Gastrocnemius medialis (tissue), 4 donors: ENCODE results near the gene CPTP. TPM values are rescaled to one million over a fixed set of nuclear protein-coding genes. Genes with fewer than 3 reads are reported as not detected.

Experiments used
- ATAC-seq, 2 donors: fragments of 150-250 bp; one replicate each; pipeline ENCODE4 v1.9.1; 2016
- DNase-seq, 2 donors: peaks; one replicate each; pipeline ENCODE4 v3.0.0-alpha.2; 2019
- H3K27ac ChIP-seq, 4 donors: fragments of 200-600 bp; sonication (generic); 1 replicate in 1 of 4; 2 replicates in 3 of 4; pipeline ENCODE4 v1.5.1; 2016 to 2018; ENCODE audit warnings: mild to moderate bottlenecking in 2 of 4, moderate library complexity in 1 of 4
- H3K27me3 ChIP-seq, 3 donors: fragments of 200-600 bp; sonication (generic) in 2 of 3; 1 replicate in 1 of 3; 2 replicates in 2 of 3; pipeline versions ENCODE4 v1.5.1 to v1.6.0; 2016 to 2019; ENCODE audit warnings: mild to moderate bottlenecking in 1 of 3, moderate library complexity in 1 of 3
- H3K36me3 ChIP-seq, 2 donors: fragments of 200-600 bp; sonication (generic) in 1 of 2; one replicate each; pipeline ENCODE4 v1.5.1; 2017 to 2018
- H3K4me1 ChIP-seq, 2 donors: fragments of 200-600 bp; sonication (generic) in 1 of 2; one replicate each; pipeline ENCODE4 v1.5.1; 2016 to 2017; ENCODE audit warnings: mild to moderate bottlenecking in 2 of 2
- H3K4me3 ChIP-seq, 4 donors: fragments of 200-600 bp; sonication (generic) in 3 of 4; 1 replicate in 1 of 4; 2 replicates in 3 of 4; pipeline ENCODE4 v1.5.1; 2016 to 2019; ENCODE audit warnings: mild to moderate bottlenecking in 2 of 4
- H3K9me3 ChIP-seq, 3 donors: fragments of 200-600 bp; sonication (generic) in 2 of 3; 1 replicate in 1 of 3; 2 replicates in 2 of 3; pipeline ENCODE4 v1.5.1; 2016 to 2019
- POLR2A ChIP-seq, 2 donors: fragments of 450-650 bp; IDR thresholded peaks; one replicate each; pipeline ENCODE4 v1.6.1; 2017; ENCODE audit warnings: antibody characterized with exemption in 2 of 2, mild to moderate bottlenecking in 2 of 2, moderate library complexity in 2 of 2
- in situ Hi-C, 4 donors: fragments of 200-750 bp; cut with MboI; loops; one replicate each; pipeline versions ENCODE4 v1.15.0 to v1.8.0; 2017; ENCODE audit warnings: low sequenced_read_pairs in 4 of 4
- intact Hi-C: fragments of 100-400 bp; cut with DNase I; formaldehyde crosslinking; loops from one replicate; pipeline ENCODE4 v1.15.1; 2023; ENCODE audit warnings: low total_unique reads
- total RNA-seq, 4 donors: library from RNA; depleted of rRNA; stranded (reverse); fragments of >200 nt; gene quantifications; one replicate each; pipeline versions ENCODE4 v1.1.0 to v1.2.3, GENCODE V29; 2016
- TF ChIP-seq, protein P1 (sequence below), 5 experiments: fragments of 450-650 bp in 3 of 5; fragments of 200-600 bp in 2 of 5; sonication (generic) in 2 of 5; IDR thresholded peaks in 4 of 5; conservative IDR thresholded peaks in 1 of 5; 1 replicate in 4 of 5; 2 replicates in 1 of 5; pipeline ENCODE4 v1.5.1; 2016 to 2019; ENCODE audit warnings: antibody characterized with exemption in 5 of 5, mild to moderate bottlenecking in 3 of 5, moderate library complexity in 3 of 5

The CPTP gene
- total RNA-seq, 4 donors from 2014 or later, result 22.7 to 64.9 (median 34.0) TPM

DNA sequence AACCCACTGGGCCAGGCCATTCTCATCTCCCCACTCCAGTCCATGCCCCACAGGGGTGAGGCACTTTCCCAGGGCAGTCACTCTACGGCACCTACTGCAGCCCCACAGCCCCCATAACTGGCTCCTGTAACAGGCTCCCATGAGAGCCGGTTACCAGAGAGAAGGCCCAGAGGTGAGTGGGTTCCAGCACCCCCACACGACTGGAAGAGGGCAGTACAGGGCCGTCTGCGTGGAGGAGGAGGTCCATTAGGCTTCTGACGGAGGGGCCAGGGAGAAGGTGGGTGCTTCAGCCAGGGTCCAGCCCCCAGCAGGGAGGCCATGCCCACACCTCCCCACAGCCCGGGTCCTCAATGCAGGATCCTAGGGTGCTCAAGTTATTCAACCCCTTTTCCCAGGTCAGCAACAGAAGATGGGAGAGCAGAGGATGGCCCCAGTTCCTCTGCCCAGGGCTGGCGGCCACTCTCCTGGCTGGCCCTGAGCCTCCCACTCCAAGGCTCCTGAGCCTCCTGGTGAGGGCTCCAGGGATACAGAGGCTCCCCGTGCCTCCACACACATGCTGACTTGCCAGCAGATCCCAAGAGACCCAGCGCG is 18.4 kb upstream of the CPTP start:
- Histone ChIP-seq H3K9me3 (no peaks in the 10 kb centered on the region), H3K36me3 (peaks cover 0 to 2% of the 10 kb centered on the region in 2 donors), H3K27ac (peak overlapping the region; percentile 58 to 71 (median 67)), H3K4me1 (peaks cover 38 to 46% of the 10 kb centered on the region in 2 donors), H3K27me3 (no peaks in the 10 kb centered on the region), H3K4me3 (peak overlapping the region; percentile 57 to 92 (median 74))
- in situ Hi-C loops, result no loop called here
- no peak for DNase-seq
- ATAC-seq, result no peak
- intact Hi-C loops, result loop anchor here (2.0 kb wide), 1 partner anchor 33 kb away; the partner anchor contains the start of gene UBE2J2
- TF ChIP-seq, protein P1, sequence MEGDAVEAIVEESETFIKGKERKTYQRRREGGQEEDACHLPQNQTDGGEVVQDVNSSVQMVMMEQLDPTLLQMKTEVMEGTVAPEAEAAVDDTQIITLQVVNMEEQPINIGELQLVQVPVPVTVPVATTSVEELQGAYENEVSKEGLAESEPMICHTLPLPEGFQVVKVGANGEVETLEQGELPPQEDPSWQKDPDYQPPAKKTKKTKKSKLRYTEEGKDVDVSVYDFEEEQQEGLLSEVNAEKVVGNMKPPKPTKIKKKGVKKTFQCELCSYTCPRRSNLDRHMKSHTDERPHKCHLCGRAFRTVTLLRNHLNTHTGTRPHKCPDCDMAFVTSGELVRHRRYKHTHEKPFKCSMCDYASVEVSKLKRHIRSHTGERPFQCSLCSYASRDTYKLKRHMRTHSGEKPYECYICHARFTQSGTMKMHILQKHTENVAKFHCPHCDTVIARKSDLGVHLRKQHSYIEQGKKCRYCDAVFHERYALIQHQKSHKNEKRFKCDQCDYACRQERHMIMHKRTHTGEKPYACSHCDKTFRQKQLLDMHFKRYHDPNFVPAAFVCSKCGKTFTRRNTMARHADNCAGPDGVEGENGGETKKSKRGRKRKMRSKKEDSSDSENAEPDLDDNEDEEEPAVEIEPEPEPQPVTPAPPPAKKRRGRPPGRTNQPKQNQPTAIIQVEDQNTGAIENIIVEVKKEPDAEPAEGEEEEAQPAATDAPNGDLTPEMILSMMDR (IDR thresholded peaks at IDR 0.05 in 4 of 5, conservative IDR thresholded peaks at IDR 0.05 in 1 of 5), result no peak
- no peak for TF ChIP-seq POLR2A (IDR thresholded peaks at IDR 0.05)

- DNase-seq (no peak), ATAC-seq (no peak)
- Histone ChIP-seq H3K27me3 (no peaks in the 10 kb centered on the region), H3K36me3 (peaks cover 0 to 8% of the 10 kb centered on the region in 2 donors), H3K4me3 (peak overlapping the region; percentile 57 to 92 (median 74)), H3K4me1 (peaks cover 38 to 46% of the 10 kb centered on the region in 2 donors), H3K27ac (peak overlapping the region; percentile 88 to 100 (median 96)), H3K9me3 (no peaks in the 10 kb centered on the region)
- no peak for TF ChIP-seq POLR2A (IDR thresholded peaks at IDR 0.05)
- TF ChIP-seq, protein P1 (IDR thresholded peaks at IDR 0.05 in 4 of 5, conservative IDR thresholded peaks at IDR 0.05 in 1 of 5), result no peak
- intact Hi-C loops, result loop anchor here (2.0 kb wide), 1 partner anchor 34 kb away; the partner anchor contains the start of gene UBE2J2
- in situ Hi-C loops, result no loop called here
Observed at GRCh38 chr1:1306661-1307260, 17.8 kb upstream of the CPTP start.

DNA sequence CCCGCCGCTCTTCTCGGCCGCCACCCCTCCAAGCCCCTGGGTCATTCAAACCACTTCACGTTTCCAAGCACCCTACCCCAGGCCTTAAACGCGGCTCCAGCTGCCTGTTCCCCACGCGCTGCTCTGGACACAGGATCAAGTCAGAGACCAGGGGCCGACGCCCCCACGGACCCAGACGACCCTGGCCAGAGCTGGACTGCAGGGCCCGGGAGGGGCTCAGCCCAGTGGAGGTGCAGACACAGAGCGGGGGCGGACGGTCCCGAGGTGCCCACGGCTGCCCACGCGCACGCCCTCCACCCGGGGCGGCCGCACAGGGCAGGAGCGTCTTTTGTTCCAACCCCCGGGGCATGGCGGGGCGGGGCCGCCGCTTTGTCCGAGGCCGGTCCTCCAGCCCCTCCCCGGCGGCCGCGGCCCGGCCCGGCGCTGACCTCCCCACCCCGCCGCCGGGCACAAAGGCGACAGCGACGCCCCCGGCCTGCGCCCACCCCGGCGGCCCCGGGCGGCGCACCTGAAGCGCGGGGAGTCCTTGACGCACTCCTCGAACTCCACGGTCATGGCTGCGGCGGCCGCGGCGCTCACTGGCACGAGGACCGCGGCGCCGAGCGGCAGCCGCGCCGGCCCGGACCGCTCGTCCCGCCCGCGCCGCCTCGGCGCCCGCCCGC is 17.2 kb upstream of the CPTP start:
- Histone ChIP-seq H3K4me3 (peak overlapping the region; percentile 57 to 92 (median 74)), H3K4me1 (peaks cover 38 to 46% of the 10 kb centered on the region in 2 donors), H3K27ac (peak overlapping the region; percentile 88 to 100 (median 96)), H3K9me3 (no peaks in the 10 kb centered on the region), H3K27me3 (no peaks in the 10 kb centered on the region), H3K36me3 (peaks cover 0 to 11% of the 10 kb centered on the region in 2 donors)
- peak; percentile 15 to 16 for ATAC-seq
- TF ChIP-seq, protein P1 (IDR thresholded peaks at IDR 0.05 in 4 of 5, conservative IDR thresholded peaks at IDR 0.05 in 1 of 5), result no peak
- peak; percentile 66 to 74 for TF ChIP-seq POLR2A (IDR thresholded peaks at IDR 0.05)
- intact Hi-C loops, result loop anchor here (2.0 kb wide), 1 partner anchor 35 kb away; the partner anchor contains the start of gene UBE2J2
- in situ Hi-C loops, result no loop called here
- DNase-seq, result no peak

DNA sequence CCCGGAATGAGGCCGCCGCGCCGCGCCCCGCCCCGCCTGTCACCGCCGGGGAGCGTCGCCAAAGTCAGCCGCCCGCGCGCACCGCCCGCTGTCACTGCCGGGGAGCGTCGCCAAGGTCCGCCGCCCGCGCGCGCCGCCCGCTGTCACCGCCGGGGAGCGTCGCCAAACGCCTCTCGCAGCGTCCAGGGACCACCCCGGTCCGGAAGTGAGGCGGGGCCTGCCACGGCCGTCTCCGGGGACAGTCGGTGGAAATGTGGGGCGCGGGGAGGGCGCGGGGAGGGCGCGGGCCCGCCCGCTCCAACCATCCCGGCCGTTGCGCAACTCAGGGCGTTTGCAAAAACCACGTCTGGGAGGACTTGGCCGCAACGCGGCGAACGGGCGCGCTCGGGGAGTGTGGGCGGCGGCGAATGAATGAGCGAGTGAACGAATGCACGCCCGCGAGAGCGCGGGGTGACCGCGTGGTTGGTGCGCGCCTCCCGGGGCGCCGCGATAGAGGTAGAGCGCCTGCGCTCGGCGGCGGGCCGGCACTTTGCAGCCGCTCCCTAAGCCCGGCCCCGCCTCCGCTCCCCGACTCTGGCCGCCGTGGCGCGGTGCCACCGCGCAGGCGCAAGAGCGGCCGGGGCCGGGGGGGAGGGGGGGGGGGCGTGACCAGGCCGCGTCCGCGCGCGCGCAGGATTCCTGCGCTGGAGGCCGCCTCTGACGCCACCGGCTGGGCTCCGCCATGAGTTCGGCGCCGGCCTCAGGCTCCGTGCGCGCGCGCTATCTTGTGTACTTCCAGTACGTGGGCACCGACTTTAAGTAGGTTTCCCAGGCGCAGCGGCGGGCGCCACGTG is 16.5 kb upstream of the CPTP start, which contains the start of the genes ACAP3 and PUSL1:
ACAP3 (minus strand) TSS at position 8 of the 833 bp plus-strand sequence. CDS start 115 bp downstream, outside the sequence.
PUSL1 (plus strand) TSS at position 675 of the 833 bp plus-strand sequence; CDS start at position 722, 47 bp downstream.
- peak within 1 kb of the TSS; percentile 67 to 92 (median 75) for H3K4me3 ChIP-seq
- intact Hi-C loops (loop anchor here (1.0 to 2.0 kb wide), 5 partner anchors 17 to 67 kb away; partner anchors contain the start of genes AURKAIP1, CPTP, INTS11 and UBE2J2), in situ Hi-C loops (no loop called here)
- ATAC-seq (peak; percentile 72 to 77), DNase-seq (peak; percentile 73 to 89)
- H3K36me3 ChIP-seq, result peaks cover 0 to 19% of the 10 kb centered on the region in 2 donors
- H3K27me3 ChIP-seq, result no peaks in the 10 kb centered on the region
- H3K9me3 ChIP-seq, result no peaks in the 10 kb centered on the region
- H3K4me1 ChIP-seq, result peaks cover 38 to 50% of the 10 kb centered on the region in 2 donors
- TF ChIP-seq, protein P1 (IDR thresholded peaks at IDR 0.05 in 4 of 5, conservative IDR thresholded peaks at IDR 0.05 in 1 of 5), result peak in 3 of 5 experiments; percentile 20 to 51 (median 30)
- TF ChIP-seq POLR2A (IDR thresholded peaks at IDR 0.05), result peak in 1 of 2 donors; percentile 47
- H3K27ac ChIP-seq, result peak within 1 kb of the TSS; percentile 88 to 100 (median 96)
